Uterus (tissue), 2 donors: Measurements from ENCODE around the gene COL5A3.

ENCODE experiments used
- POLR2A ChIP-seq, 2 donors: fragments of 450-650 bp; IDR thresholded peaks; one replicate each; pipeline ENCODE4 v1.6.1; 2016; ENCODE audit warnings: antibody characterized with exemption in 2 of 2, mild to moderate bottlenecking in 1 of 2, moderate library complexity in 1 of 2
- TF ChIP-seq, protein P1 (sequence below), 4 experiments: fragments of 200-600 bp in 2 of 4; fragments of 450-650 bp in 2 of 4; sonication (generic) in 2 of 4; IDR thresholded peaks; one replicate each; pipeline ENCODE4 v1.5.1; 2016 to 2019; ENCODE audit warnings: antibody characterized with exemption in 4 of 4, mild to moderate bottlenecking in 2 of 4, moderate library complexity in 1 of 4

DNA sequence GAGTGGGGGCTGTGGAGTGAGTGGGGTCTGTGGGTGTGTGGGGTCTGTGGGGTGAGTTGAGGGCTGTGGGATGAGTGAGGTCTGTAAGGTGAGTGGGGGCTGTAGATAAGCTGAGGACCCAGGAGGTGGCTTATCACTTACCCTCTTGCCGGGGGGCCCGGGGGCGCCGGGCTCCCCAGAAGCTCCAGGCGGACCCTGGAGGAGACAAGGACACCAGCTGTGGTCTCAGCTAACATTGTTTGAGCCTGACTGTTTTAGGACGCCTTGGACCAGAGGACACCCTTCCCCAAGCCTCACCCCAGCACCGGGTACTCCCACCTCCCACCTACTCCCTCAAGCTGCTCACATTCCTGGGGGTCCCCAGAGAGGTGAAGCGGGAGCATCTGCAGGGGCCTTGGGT lies 39.8 kb downstream of the COL5A3 start:
- TF ChIP-seq, protein P1, sequence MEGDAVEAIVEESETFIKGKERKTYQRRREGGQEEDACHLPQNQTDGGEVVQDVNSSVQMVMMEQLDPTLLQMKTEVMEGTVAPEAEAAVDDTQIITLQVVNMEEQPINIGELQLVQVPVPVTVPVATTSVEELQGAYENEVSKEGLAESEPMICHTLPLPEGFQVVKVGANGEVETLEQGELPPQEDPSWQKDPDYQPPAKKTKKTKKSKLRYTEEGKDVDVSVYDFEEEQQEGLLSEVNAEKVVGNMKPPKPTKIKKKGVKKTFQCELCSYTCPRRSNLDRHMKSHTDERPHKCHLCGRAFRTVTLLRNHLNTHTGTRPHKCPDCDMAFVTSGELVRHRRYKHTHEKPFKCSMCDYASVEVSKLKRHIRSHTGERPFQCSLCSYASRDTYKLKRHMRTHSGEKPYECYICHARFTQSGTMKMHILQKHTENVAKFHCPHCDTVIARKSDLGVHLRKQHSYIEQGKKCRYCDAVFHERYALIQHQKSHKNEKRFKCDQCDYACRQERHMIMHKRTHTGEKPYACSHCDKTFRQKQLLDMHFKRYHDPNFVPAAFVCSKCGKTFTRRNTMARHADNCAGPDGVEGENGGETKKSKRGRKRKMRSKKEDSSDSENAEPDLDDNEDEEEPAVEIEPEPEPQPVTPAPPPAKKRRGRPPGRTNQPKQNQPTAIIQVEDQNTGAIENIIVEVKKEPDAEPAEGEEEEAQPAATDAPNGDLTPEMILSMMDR (IDR thresholded peaks at IDR 0.05): no peak
- no peak for TF ChIP-seq POLR2A (IDR thresholded peaks at IDR 0.05)
